ENCODE results near the gene MAJIN.
A peak's percentile ranks its signal among the peaks of the same experiment; 100 is the strongest.

The MAJIN gene

GRCh38 chr11:64932324-64932723 is 39.6 kb downstream of the MAJIN start:
- DNase-seq (ENCODE audit: low read depth), result no peak

- no peak for DNase-seq (ENCODE audit: low read depth)
Observed at GRCh38 chr11:64931290-64931689, 40.6 kb downstream of the MAJIN start.

- DNase-seq (ENCODE audit: low read depth), result no peak
Observed at GRCh38 chr11:64930340-64930739, 41.6 kb downstream of the MAJIN start.

- no peak for DNase-seq (ENCODE audit: low read depth)
Observed at GRCh38 chr11:64929625-64930024, 42.3 kb downstream of the MAJIN start.

GRCh38 chr11:64928957-64929356 is 43.0 kb downstream of the MAJIN start:
- DNase-seq (ENCODE audit: low read depth), result no peak

- DNase-seq (ENCODE audit: low read depth), result no peak
Observed at GRCh38 chr11:64926689-64927088, 45.2 kb downstream of the MAJIN start.

- DNase-seq (ENCODE audit: low read depth), result no peak
Observed at GRCh38 chr11:64925536-64926436, 46.1 kb downstream of the MAJIN start.

GRCh38 chr11:64924910-64925284 is 47.0 kb downstream of the MAJIN start:
- no peak for DNase-seq (ENCODE audit: low read depth)

- peak; percentile 70 for DNase-seq (ENCODE audit: low read depth)
Observed at GRCh38 chr11:64923944-64924909, 47.7 kb downstream of the MAJIN start, which contains the start of gene PPP2R5B. TSS of gene PPP2R5B (plus strand) at chr11:64924689. CDS start at chr11:64925735, 1,046 bp downstream.

GRCh38 chr11:64923151-64923661 is 48.7 kb downstream of the MAJIN start:
- DNase-seq (ENCODE audit: low read depth), result no peak

GRCh38 chr11:64921384-64921783 is 50.5 kb downstream of the MAJIN start:
- DNase-seq (ENCODE audit: low read depth), result no peak

GRCh38 chr11:64920124-64920523 is 51.8 kb downstream of the MAJIN start:
- no peak for DNase-seq (ENCODE audit: low read depth)

GRCh38 chr11:64919627-64920026 is 52.3 kb downstream of the MAJIN start:
- no peak for DNase-seq (ENCODE audit: low read depth)

- DNase-seq (ENCODE audit: low read depth), result no peak
Observed at GRCh38 chr11:64918017-64918416, 53.9 kb downstream of the MAJIN start.

- DNase-seq (ENCODE audit: low read depth), result no peak
Observed at GRCh38 chr11:64917663-64917995, 54.3 kb downstream of the MAJIN start.

- peak; percentile 98 for DNase-seq (ENCODE audit: low read depth)
Observed at GRCh38 chr11:64916775-64917662, 54.9 kb downstream of the MAJIN start, which contains the start of gene ATG2A. TSS of gene ATG2A (minus strand) at chr11:64917209. CDS start at chr11:64917135, 74 bp downstream.

GRCh38 chr11:64916040-64916774 is 55.7 kb downstream of the MAJIN start:
- no peak for DNase-seq (ENCODE audit: low read depth)

- no peak for DNase-seq (ENCODE audit: low read depth)
Observed at GRCh38 chr11:64915376-64915887, 56.5 kb downstream of the MAJIN start.

- DNase-seq (ENCODE audit: low read depth), result no peak
Observed at GRCh38 chr11:64914123-64914522, 57.8 kb downstream of the MAJIN start.

GRCh38 chr11:64913171-64913727 is 58.7 kb downstream of the MAJIN start:
- no peak for DNase-seq (ENCODE audit: low read depth)
